NCI-H2196 treated with DMSO at 0.1 percent for 48 hours (cell line): ENCODE data around the gene GNPNAT1.
"Not testable (repeated sequence)": the region's sequence is repeated elsewhere in the genome, so short reads cannot be mapped to it uniquely, and the experiment has no call there.

Experiments used
- DNase-seq: peaks from one replicate; lab custom pipeline; 2025; ENCODE audit not compliant: unreplicated experiment; lab: John Stamatoyannopoulos, UW

The GNPNAT1 gene

GRCh38 chr14:52729925-52730708 lies 61.3 kb downstream of the GNPNAT1 start, which contains the start of gene STYX:
Gene STYX (plus strand): TSS chr14:52730166. CDS start chr14:52730475, 309 bp downstream.
- peak; percentile 94 for DNase-seq

- DNase-seq, result no peak
Measured at GRCh38 chr14:52729585-52729924, 61.9 kb downstream of the GNPNAT1 start.

- not testable (repeated sequence) for DNase-seq
Measured at GRCh38 chr14:52729035-52729434, 62.4 kb downstream of the GNPNAT1 start.

GRCh38 chr14:52727509-52727908 lies 63.9 kb downstream of the GNPNAT1 start:
- not testable (repeated sequence) for DNase-seq
